C4-2B (cell line): ENCODE results near the gene PARD3B.

Experiments used
- ZFX ChIP-seq: fragments of 450-650 bp; IDR thresholded peaks from 2 replicates; pipeline ENCODE4 v1.6.1; 2017
- TF ChIP-seq, protein P1 (sequence below): fragments of 450-650 bp; conservative IDR thresholded peaks from 2 replicates; pipeline ENCODE4 v1.5.1; 2017; ENCODE audit warnings: mild to moderate bottlenecking

DNA sequence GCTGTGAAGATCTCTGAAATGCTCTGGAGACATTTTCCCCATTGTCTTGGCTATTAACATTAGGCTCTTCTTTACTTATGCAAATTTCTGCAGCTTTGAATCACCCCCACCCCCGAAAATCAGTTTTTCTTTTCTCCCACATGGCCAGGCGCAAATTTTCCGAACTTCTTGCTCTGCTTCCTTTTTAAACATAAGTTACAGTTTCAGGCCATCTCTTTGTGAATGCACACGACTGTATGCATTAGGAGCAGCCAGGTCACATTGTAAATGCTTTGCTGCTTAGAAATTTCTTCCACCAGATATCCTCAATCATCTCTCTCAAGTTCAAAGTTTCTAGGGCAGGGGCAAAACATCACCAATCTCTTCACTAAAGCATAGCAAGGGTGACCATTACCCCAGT, 106.8 kb downstream of the PARD3B start:
- TF ChIP-seq, protein P1, sequence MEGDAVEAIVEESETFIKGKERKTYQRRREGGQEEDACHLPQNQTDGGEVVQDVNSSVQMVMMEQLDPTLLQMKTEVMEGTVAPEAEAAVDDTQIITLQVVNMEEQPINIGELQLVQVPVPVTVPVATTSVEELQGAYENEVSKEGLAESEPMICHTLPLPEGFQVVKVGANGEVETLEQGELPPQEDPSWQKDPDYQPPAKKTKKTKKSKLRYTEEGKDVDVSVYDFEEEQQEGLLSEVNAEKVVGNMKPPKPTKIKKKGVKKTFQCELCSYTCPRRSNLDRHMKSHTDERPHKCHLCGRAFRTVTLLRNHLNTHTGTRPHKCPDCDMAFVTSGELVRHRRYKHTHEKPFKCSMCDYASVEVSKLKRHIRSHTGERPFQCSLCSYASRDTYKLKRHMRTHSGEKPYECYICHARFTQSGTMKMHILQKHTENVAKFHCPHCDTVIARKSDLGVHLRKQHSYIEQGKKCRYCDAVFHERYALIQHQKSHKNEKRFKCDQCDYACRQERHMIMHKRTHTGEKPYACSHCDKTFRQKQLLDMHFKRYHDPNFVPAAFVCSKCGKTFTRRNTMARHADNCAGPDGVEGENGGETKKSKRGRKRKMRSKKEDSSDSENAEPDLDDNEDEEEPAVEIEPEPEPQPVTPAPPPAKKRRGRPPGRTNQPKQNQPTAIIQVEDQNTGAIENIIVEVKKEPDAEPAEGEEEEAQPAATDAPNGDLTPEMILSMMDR, result no peak
- no peak for TF ChIP-seq ZFX
